Uterus (tissue), 4 donors: ENCODE measurements around the gene IFI6. TPM values are rescaled to one million over a fixed set of nuclear protein-coding genes. Genes with fewer than 3 reads are reported as not detected.
"Not testable (repeated sequence)": the region's sequence is repeated elsewhere in the genome, so short reads cannot be mapped to it uniquely, and the experiment has no call there.

Experiments used
- DNase-seq, 2 donors: peaks; one replicate each; pipeline ENCODE4 v3.0.0-alpha.2; 2019 to 2020
- H3K27ac ChIP-seq, 2 donors: fragments of 200-600 bp; sonication (generic); 1 replicate in 1 of 2; 2 replicates in 1 of 2; pipeline ENCODE4 v1.5.1; 2016 to 2018
- H3K27me3 ChIP-seq, 2 donors: fragments of 200-600 bp; sonication (generic); one replicate each; pipeline ENCODE4 v1.5.1; 2018 to 2019; ENCODE audit warnings: control low read depth in 1 of 2
- H3K36me3 ChIP-seq, 2 donors: fragments of 200-600 bp; sonication (generic); one replicate each; pipeline ENCODE4 v1.5.1; 2019; ENCODE audit warnings: control low read depth in 1 of 2
- H3K4me1 ChIP-seq, 2 donors: fragments of 200-600 bp; sonication (generic); one replicate each; pipeline ENCODE4 v1.5.1; 2018 to 2019; ENCODE audit warnings: control low read depth in 1 of 2
- H3K4me3 ChIP-seq, 2 donors: fragments of 200-600 bp; sonication (generic); 1 replicate in 1 of 2; 2 replicates in 1 of 2; pipeline ENCODE4 v1.5.1; 2018 to 2019; ENCODE audit warnings: mild to moderate bottlenecking in 1 of 2
- H3K9me3 ChIP-seq, 2 donors: fragments of 200-600 bp; sonication (generic); one replicate each; pipeline ENCODE4 v1.5.1; 2019; ENCODE audit warnings: control low read depth in 1 of 2
- POLR2A ChIP-seq, 2 donors: fragments of 450-650 bp; IDR thresholded peaks; one replicate each; pipeline ENCODE4 v1.6.1; 2016; ENCODE audit warnings: antibody characterized with exemption in 2 of 2, mild to moderate bottlenecking in 1 of 2, moderate library complexity in 1 of 2
- intact Hi-C: fragments of 100-400 bp; cut with DNase I; formaldehyde crosslinking; loops from one replicate; pipeline ENCODE4 v1.15.1; 2023; ENCODE audit warnings: low total_unique reads
- total RNA-seq, 4 donors: library from RNA; depleted of rRNA in 3 of 4; stranded (reverse); fragments of >200 nt in 3 of 4; gene quantifications; one replicate each; pipeline versions ENCODE4 v1.1.0 to v1.2.4, GENCODE V29; 2014 to 2023
- TF ChIP-seq, protein P1 (sequence below), 4 experiments: fragments of 200-600 bp in 2 of 4; fragments of 450-650 bp in 2 of 4; sonication (generic) in 2 of 4; IDR thresholded peaks; one replicate each; pipeline ENCODE4 v1.5.1; 2016 to 2019; ENCODE audit warnings: antibody characterized with exemption in 4 of 4, mild to moderate bottlenecking in 2 of 4, moderate library complexity in 1 of 4
- donor health status: DM: yes; HTN: yes; CAD: no.

The IFI6 gene
- total RNA-seq, 4 donors from 2014 or later, result 64.4 to 103 (median 79.5) TPM

- no peak for DNase-seq
- TF ChIP-seq, protein P1, sequence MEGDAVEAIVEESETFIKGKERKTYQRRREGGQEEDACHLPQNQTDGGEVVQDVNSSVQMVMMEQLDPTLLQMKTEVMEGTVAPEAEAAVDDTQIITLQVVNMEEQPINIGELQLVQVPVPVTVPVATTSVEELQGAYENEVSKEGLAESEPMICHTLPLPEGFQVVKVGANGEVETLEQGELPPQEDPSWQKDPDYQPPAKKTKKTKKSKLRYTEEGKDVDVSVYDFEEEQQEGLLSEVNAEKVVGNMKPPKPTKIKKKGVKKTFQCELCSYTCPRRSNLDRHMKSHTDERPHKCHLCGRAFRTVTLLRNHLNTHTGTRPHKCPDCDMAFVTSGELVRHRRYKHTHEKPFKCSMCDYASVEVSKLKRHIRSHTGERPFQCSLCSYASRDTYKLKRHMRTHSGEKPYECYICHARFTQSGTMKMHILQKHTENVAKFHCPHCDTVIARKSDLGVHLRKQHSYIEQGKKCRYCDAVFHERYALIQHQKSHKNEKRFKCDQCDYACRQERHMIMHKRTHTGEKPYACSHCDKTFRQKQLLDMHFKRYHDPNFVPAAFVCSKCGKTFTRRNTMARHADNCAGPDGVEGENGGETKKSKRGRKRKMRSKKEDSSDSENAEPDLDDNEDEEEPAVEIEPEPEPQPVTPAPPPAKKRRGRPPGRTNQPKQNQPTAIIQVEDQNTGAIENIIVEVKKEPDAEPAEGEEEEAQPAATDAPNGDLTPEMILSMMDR (IDR thresholded peaks at IDR 0.05), result no peak
- TF ChIP-seq POLR2A (IDR thresholded peaks at IDR 0.05), result no peak
Observed at GRCh38 chr1:27713139-27713725, 41.2 kb upstream of the IFI6 start.

DNA sequence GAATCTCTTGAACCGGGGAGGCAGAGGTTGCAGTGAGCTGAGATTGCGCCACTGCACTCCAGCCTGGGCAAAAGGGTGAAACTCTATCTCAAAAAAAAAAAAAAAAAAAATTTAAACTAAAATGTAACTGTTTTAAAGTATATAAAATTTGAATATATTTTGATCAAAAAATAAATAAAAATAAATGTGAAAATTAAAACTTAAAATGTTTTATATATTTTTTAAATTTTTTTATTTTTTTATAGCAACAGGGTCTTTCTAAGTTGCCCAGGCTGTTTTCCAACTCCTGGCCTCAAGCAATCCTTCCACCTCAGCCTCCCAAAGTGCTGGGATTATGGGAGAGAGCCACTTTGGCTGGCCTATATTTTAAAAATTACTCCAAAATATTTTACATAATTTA lies 38.6 kb upstream of the IFI6 start:
- Histone ChIP-seq H3K4me1 (no peaks in the 10 kb centered on the region), H3K9me3 (no peaks in the 10 kb centered on the region), H3K36me3 (no peaks in the 10 kb centered on the region), H3K27ac (no peak overlapping the region), H3K4me3 (no peak overlapping the region), H3K27me3 (no peaks in the 10 kb centered on the region)
- intact Hi-C loops, result no loop called here
- DNase-seq, result no peak
- TF ChIP-seq, protein P1 (IDR thresholded peaks at IDR 0.05), result no peak
- TF ChIP-seq POLR2A (IDR thresholded peaks at IDR 0.05), result no peak

More at GRCh38 chr1:27713139-27713725, 41.2 kb upstream of the IFI6 start:
- no peak overlapping the region for H3K4me3 ChIP-seq
- intact Hi-C loops, result no loop called here
- H3K27ac ChIP-seq, result no peak overlapping the region
- H3K27me3 ChIP-seq, result no peaks in the 10 kb centered on the region
- no peaks in the 10 kb centered on the region for H3K36me3 ChIP-seq
- H3K4me1 ChIP-seq, result no peaks in the 10 kb centered on the region
- H3K9me3 ChIP-seq, result no peaks in the 10 kb centered on the region

GRCh38 chr1:27705545-27705944 lies 33.6 kb upstream of the IFI6 start:
- H3K4me3 ChIP-seq, result no peak overlapping the region
- intact Hi-C loops, result no loop called here
- H3K4me1 ChIP-seq, result no peaks in the 10 kb centered on the region
- peaks cover 0 to 4% of the 10 kb centered on the region in 2 donors for H3K9me3 ChIP-seq
- H3K36me3 ChIP-seq, result no peaks in the 10 kb centered on the region
- no peaks in the 10 kb centered on the region for H3K27me3 ChIP-seq
- DNase-seq, result no peak
- TF ChIP-seq, protein P1 (IDR thresholded peaks at IDR 0.05), result no peak
- no peak for TF ChIP-seq POLR2A (IDR thresholded peaks at IDR 0.05)
- no peak overlapping the region for H3K27ac ChIP-seq

- Histone ChIP-seq H3K27me3 (no peaks in the 10 kb centered on the region), H3K9me3 (peaks cover 0 to 4% of the 10 kb centered on the region in 2 donors), H3K4me1 (no peaks in the 10 kb centered on the region), H3K36me3 (no peaks in the 10 kb centered on the region), H3K27ac (no peak overlapping the region), H3K4me3 (no peak overlapping the region)
- DNase-seq, result no peak
- TF ChIP-seq, protein P1 (IDR thresholded peaks at IDR 0.05), result no peak
- TF ChIP-seq POLR2A (IDR thresholded peaks at IDR 0.05), result no peak
- intact Hi-C loops, result no loop called here
Observed at GRCh38 chr1:27704958-27705357, 33.0 kb upstream of the IFI6 start.

DNA sequence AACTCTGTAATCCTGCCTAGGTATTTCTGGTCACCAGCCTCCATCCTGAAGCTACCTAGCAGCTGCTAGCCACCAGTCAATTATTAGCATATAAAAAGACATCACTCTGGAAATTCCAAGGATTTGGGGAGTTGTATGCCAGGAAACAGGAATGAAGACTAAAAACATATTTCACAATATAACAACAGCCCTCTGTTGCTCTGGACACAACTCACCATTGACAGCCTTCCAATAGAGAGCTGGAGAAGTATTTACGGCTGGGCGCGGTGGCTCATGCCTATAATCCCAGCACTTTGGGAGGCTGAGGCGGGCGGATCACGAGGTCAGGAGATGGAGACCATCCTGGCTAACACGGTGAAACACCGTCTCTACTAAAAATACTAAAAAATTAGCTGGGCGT lies 24.8 kb upstream of the IFI6 start:
- H3K4me1 ChIP-seq, H3K4me3 ChIP-seq, H3K27ac ChIP-seq, DNase-seq, H3K9me3 ChIP-seq, intact Hi-C loops, H3K27me3 ChIP-seq, H3K36me3 ChIP-seq: not testable (repeated sequence)

GRCh38 chr1:27690183-27690582 lies 18.2 kb upstream of the IFI6 start:
- TF ChIP-seq POLR2A (IDR thresholded peaks at IDR 0.05), result no peak
- TF ChIP-seq, protein P1 (IDR thresholded peaks at IDR 0.05), result no peak
- Histone ChIP-seq H3K36me3 (no peaks in the 10 kb centered on the region), H3K4me1 (no peaks in the 10 kb centered on the region), H3K4me3 (no peak overlapping the region), H3K27ac (no peak overlapping the region), H3K27me3 (no peaks in the 10 kb centered on the region), H3K9me3 (no peaks in the 10 kb centered on the region)
- intact Hi-C loops, result no loop called here
- no peak for DNase-seq
